Activated effector memory CD4-positive, alpha-beta T cell treated with anti-CD3 and anti-CD28 coated beads, Interleukin-2, amount 50 U/mL, for 16 hours (primary cell): ENCODE data around the gene SNX5.

Experiments used
- DNase-seq: peaks from one replicate; pipeline ENCODE4 v3.0.0-alpha.2; 2020

Gene SNX5

GRCh38 chr20:17939622-17940223 is 28.9 kb downstream of the SNX5 start:
- no peak for DNase-seq

- peak; percentile 80 for DNase-seq
Measured at GRCh38 chr20:17938871-17939619, 29.5 kb downstream of the SNX5 start.

GRCh38 chr20:17936761-17937732 is 31.5 kb downstream of the SNX5 start:
- no peak for DNase-seq

GRCh38 chr20:17936286-17936760 is 32.3 kb downstream of the SNX5 start:
- no peak for DNase-seq

DNA sequence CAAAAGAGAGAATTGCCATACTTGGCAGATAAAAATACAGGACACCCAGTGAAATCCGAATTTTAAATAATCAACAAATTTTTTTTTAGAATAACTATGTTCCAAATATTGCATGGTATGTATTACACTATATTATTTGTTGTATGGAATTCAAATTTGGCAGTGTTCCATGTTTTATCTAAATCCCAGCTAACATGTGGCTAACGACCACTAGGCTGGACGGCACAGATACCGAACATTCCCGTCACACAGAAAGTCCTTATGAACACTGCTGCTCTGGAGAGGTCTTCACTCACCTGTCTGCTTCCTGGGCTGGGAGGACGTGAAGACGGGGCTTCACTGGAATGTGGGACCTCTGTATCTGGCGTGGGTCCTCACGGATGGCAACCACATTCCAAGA is 32.8 kb downstream of the SNX5 start:
- no peak for DNase-seq

GRCh38 chr20:17935186-17935585 is 33.4 kb downstream of the SNX5 start:
- no peak for DNase-seq

GRCh38 chr20:17934141-17934862 is 34.3 kb downstream of the SNX5 start:
- DNase-seq: no peak

DNA sequence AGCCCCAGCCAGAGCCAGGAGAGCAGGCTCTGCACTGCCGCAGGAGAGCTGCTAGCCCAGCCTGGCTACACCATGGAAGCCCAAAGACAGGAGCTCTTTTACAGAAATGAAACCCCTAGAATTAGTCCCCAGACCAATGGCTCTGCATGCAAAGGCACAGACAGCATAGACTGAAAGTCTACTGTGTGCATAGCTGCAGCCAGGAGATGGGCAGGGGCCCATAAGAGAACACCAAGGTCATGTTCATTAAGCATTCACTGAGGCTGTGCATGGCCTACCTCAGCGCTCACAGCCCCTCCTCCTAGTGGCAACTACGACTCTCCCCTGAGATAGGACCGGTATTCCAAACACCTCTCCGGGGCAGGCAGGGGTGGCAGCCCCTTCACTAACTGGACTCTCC is 34.9 kb downstream of the SNX5 start:
- no peak for DNase-seq

GRCh38 chr20:17933121-17933520 is 35.5 kb downstream of the SNX5 start:
- no peak for DNase-seq

- no peak for DNase-seq
Measured at GRCh38 chr20:17932396-17932795, 36.2 kb downstream of the SNX5 start.

GRCh38 chr20:17931513-17931912 is 37.1 kb downstream of the SNX5 start:
- DNase-seq: no peak

DNA sequence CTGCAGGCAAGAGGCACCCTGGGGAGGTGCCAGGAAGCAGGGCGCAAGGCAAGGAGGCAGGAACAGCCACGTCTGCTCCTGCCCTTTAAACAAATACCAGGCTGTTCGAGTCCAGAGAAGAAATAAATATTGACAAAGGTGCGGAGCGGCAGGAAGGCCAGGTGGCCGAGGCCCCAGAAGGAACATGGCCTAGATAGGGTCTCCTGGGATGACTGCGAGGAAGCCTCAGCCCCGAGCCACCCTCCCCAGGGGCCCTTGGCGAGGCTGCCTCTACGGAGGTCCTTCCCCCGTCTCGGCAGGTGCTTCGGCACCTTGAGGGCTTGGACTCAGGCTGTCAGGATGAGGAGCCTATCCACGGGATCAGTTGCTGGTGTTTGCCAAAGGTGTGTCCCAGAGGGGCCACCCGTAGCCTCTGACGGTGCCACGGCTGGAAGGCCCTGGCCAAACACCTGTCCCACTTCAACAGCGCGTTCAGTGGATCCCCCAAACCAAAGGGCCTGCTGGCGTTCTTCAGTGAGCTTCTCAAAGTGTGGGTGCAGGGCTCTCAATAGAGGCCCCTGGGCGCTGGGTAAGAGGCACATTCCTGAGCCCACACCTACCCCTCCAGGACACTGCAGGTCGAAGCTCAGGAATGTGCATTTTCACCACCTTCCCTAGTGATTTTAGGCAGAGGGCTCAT is 39.8 kb downstream of the SNX5 start:
- no peak for DNase-seq

- DNase-seq: no peak
Measured at GRCh38 chr20:17928211-17928611, 40.4 kb downstream of the SNX5 start.

DNA sequence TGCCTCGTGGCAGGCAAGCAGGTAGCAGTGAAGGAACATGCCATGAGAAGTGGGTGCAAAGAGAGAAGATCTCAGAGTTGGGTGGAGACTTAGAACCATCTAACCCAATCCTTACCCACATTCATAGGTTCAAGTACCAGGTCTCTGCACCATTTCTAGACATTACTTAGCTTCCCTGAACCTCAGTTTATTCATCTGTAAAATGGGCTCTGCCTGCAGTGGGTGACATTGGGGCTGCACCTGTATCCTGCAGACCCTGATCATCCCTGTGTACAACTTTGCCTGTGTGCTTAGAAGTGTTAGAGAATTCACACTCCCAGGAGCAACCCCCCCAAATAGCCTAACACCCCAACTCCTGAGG is 42.7 kb downstream of the SNX5 start:
- no peak for DNase-seq

GRCh38 chr20:17925141-17925939 is 43.3 kb downstream of the SNX5 start:
- no peak for DNase-seq

GRCh38 chr20:17921774-17922173 is 46.8 kb downstream of the SNX5 start:
- no peak for DNase-seq

GRCh38 chr20:17919149-17919548 is 49.4 kb downstream of the SNX5 start:
- DNase-seq: no peak

DNA sequence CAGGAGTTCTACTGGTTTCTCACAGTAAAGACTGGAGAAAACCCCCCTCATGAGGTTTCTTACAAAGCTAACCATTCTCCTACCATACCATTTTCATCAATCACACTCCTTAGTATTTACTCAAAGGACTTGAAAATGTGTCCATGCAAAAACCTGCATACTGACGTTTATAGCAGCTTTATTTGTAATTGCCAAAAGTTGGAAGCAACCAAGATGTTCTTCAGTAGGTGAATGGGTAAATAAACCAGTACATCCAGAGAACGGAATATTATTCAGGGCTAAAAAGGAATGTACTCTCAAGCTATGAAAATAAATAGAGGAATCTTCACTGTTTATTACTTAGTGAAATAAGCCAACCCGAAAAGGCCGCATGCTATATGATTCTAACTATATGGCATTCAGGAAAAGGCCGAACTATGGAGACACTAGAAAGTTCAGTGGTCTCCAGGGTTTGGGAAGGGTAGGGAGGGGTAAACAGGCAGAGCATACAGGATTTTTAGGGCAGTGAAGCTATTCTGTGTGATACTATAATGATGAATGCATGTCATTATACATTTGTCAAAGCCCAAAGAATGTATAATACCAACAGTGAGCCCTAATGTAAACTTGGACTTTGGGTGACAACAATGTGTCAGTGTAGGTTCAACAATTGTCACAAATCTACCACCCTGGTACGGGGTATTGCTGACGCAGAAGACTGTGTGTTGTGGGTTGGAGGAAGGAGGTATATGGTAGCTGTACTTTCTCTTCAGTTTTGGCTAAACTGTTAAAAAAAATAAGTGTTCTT is 50.6 kb downstream of the SNX5 start:
- no peak for DNase-seq

GRCh38 chr20:17916433-17916891 is 52.1 kb downstream of the SNX5 start:
- DNase-seq: no peak

DNA sequence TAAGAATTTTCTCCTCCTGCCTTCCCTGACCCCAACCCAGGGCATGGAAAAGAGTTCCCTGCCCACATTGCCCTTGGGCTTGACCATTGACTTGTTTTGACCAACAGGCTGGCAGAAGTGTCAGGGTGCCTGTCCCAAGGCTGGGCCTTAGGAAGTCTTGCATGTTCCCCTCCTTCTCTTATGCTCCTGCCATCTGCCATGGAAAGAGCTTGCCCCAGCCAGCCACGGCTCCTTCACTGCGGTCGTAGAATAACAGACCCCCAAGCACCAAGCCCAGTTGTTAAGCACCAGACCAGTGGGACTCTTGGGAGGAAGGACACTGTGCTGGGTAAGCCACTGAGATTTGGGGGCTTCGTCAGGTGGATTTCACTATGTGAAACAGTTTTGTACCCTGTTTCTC is 53.6 kb downstream of the SNX5 start:
- no peak for DNase-seq
